Stomach (tissue), 4 donors: ENCODE results near the gene LYSMD1.

Experiments
- EP300 ChIP-seq: sonication (generic); formaldehyde crosslinking; IDR thresholded peaks from one replicate; pipeline ENCODE4 v1.6.1; 2017; ENCODE audit warnings: antibody characterized with exemption
- POLR2A ChIP-seq, 4 donors: fragments of 450-650 bp; IDR thresholded peaks; one replicate each; pipeline ENCODE4 v1.6.1; 2016; ENCODE audit warnings: antibody characterized with exemption in 4 of 4, control low read depth in 2 of 4, mild to moderate bottlenecking in 1 of 4, moderate library complexity in 1 of 4
- POLR2AphosphoS5 ChIP-seq, 3 donors: sonication (generic); formaldehyde crosslinking; IDR thresholded peaks; one replicate each; pipeline ENCODE4 v1.6.1; 2016; ENCODE audit warnings: antibody characterized with exemption in 3 of 3
- TF ChIP-seq, protein P1 (sequence below), 7 experiments: fragments of 450-650 bp in 4 of 7; fragments of 200-600 bp in 3 of 7; sonication (generic) in 3 of 7; IDR thresholded peaks; one replicate each; pipeline ENCODE4 v1.5.1; 2016 to 2019; ENCODE audit warnings: antibody characterized with exemption in 7 of 7, control low read depth in 2 of 7, mild to moderate bottlenecking in 1 of 7

DNA sequence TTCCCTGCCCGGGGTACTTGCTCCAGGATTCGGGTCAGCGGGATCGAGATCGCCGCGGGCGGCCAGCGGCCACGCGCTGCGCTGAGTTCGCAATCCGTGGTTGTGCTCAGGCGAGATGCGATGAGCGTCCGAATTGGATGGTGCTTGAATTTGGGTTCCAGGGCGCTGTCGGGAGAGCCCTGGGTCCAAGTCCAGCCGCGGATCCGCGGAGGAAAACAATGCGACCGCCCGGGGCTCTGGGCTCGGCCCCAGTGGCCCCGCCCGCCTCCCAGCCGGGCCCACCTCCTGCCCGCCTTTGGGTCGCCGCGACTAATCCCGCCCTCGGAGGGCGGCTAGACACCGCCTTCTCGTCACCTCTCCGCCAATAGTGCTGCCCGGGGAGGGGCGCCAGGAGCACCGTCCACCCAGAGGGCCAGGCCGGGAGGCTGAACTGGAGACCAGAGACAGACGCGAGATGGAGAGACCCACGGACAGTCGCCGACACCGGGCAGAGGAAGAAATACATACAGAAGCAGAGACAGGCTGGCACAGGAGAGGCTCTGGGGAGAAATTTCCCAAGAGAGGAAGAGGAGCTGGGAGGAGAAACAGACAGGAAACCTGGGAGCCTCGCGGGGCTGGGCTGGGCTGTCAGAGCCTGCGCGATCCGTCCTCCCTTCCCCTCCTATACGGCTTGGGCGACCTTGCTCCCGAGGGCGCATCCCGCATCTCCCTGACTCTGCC is 19.1 kb downstream of the LYSMD1 start, which contains the start of gene SEMA6C:
- TF ChIP-seq EP300 (no peak), POLR2AphosphoS5 (IDR thresholded peaks at IDR 0.05) (peak; percentile 57 to 81 (median 72)), POLR2A (IDR thresholded peaks at IDR 0.05) (no peak)
- TF ChIP-seq, protein P1, sequence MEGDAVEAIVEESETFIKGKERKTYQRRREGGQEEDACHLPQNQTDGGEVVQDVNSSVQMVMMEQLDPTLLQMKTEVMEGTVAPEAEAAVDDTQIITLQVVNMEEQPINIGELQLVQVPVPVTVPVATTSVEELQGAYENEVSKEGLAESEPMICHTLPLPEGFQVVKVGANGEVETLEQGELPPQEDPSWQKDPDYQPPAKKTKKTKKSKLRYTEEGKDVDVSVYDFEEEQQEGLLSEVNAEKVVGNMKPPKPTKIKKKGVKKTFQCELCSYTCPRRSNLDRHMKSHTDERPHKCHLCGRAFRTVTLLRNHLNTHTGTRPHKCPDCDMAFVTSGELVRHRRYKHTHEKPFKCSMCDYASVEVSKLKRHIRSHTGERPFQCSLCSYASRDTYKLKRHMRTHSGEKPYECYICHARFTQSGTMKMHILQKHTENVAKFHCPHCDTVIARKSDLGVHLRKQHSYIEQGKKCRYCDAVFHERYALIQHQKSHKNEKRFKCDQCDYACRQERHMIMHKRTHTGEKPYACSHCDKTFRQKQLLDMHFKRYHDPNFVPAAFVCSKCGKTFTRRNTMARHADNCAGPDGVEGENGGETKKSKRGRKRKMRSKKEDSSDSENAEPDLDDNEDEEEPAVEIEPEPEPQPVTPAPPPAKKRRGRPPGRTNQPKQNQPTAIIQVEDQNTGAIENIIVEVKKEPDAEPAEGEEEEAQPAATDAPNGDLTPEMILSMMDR (IDR thresholded peaks at IDR 0.05) = no peak
